Neural cell (in vitro differentiated cells): ENCODE data around the gene TRIM40.

Experiments used
- CTCF ChIP-seq: fragments of 450-650 bp; IDR thresholded peaks from 2 replicates; pipeline ENCODE4 v1.5.1; 2014; ENCODE audit warnings: antibody characterized with exemption, mild to moderate bottlenecking, moderate library complexity; ENCODE audit not compliant: poor library complexity, severe bottlenecking
- EP300 ChIP-seq: fragments of 450-650 bp; conservative IDR thresholded peaks from 2 replicates; pipeline ENCODE4 v1.6.1; 2014; ENCODE audit warnings: antibody characterized with exemption, mild to moderate bottlenecking, moderate library complexity; ENCODE audit not compliant: poor library complexity, severe bottlenecking
- EZH2 ChIP-seq: fragments of 200-600, 300-800 bp; shearing (Covaris generic), sonication (generic); IDR thresholded peaks from 2 replicates; pipeline ENCODE4 v1.6.1; 2014; ENCODE audit warnings: antibody characterized with exemption, low read length, borderline replicate concordance, mild to moderate bottlenecking; ENCODE audit not compliant: insufficient read depth, poor library complexity, severe bottlenecking
- MXI1 ChIP-seq: fragments of 450-650 bp; conservative IDR thresholded peaks from 2 replicates; pipeline ENCODE4 v1.6.1; 2014; ENCODE audit warnings: antibody characterized with exemption, mild to moderate bottlenecking; ENCODE audit not compliant: poor library complexity, severe bottlenecking
- POLR2AphosphoS5 ChIP-seq: IDR thresholded peaks from 2 replicates; pipeline ENCODE4 v1.6.1; 2012
- REST ChIP-seq: IDR thresholded peaks from 2 replicates; pipeline ENCODE4 v1.6.1; 2012; ENCODE audit warnings: borderline replicate concordance
- SMC3 ChIP-seq: fragments of 450-650 bp; conservative IDR thresholded peaks from 2 replicates; pipeline ENCODE4 v1.6.1; 2014; ENCODE audit warnings: antibody characterized with exemption, mild to moderate bottlenecking, moderate library complexity; ENCODE audit not compliant: poor library complexity

- TF ChIP-seq CTCF = no peak
- TF ChIP-seq EZH2 = no peak
- no peak for TF ChIP-seq MXI1
- no peak for TF ChIP-seq EP300
- no peak for TF ChIP-seq REST
- no peak for TF ChIP-seq POLR2AphosphoS5
- no peak for TF ChIP-seq SMC3
These were observed 3.9 kb upstream of the TRIM40 start for GRCh38 chr6:30131947-30132497.
